Left lung (tissue), 10 donors: Measurements from ENCODE around the gene FOXN1. TPM values are rescaled to one million over a fixed set of nuclear protein-coding genes. Genes with fewer than 3 reads are reported as not detected.

Experiments
- ATAC-seq: fragments of 200-7000 bp; cut with Tn5 transposase; one replicate; pipeline ENCODE4 v1.9.1; 2020; ENCODE audit warnings: moderate library complexity
- DNase-seq, 4 donors: peaks; one replicate each; pipeline ENCODE4 v3.0.0-alpha.2; 2013 to 2020
- H3K27ac ChIP-seq, 2 donors: fragments of 200-600 bp; sonication (generic) in 1 of 2; one replicate each; pipeline versions ENCODE4 v1.5.0 to v1.8.0; 2020 to 2021
- H3K27me3 ChIP-seq, 2 donors: fragments of 200-600 bp; sonication (generic) in 1 of 2; one replicate each; pipeline versions ENCODE4 v1.5.0 to v1.8.0; 2020 to 2021
- H3K36me3 ChIP-seq, 2 donors: fragments of 200-600 bp; sonication (generic) in 1 of 2; one replicate each; pipeline versions ENCODE4 v1.5.0 to v1.8.0; 2020 to 2021
- H3K4me1 ChIP-seq, 2 donors: fragments of 200-600 bp; one replicate each; pipeline ENCODE4 v1.8.0; 2021
- H3K4me3 ChIP-seq, 2 donors: fragments of 200-600 bp; sonication (generic) in 1 of 2; one replicate each; pipeline versions ENCODE4 v1.5.0 to v1.8.0; 2020 to 2021; ENCODE audit warnings: mild to moderate bottlenecking in 1 of 2
- H3K9me3 ChIP-seq, 2 donors: fragments of 200-600 bp; sonication (generic) in 1 of 2; one replicate each; pipeline versions ENCODE4 v1.5.0 to v1.8.0; 2020 to 2021
- intact Hi-C, 2 donors: fragments of 100-400 bp; cut with DNase I; formaldehyde crosslinking; loops; one replicate each; pipeline versions ENCODE4 v1.11.2 to v1.14.2; 2022
- polyA plus RNA-seq, 6 donors: library from polyadenylated mRNA; unstranded; fragments of 120-200 nt; gene quantifications; one replicate each; pipeline ENCODE4 v1.2.1, GENCODE V29; 2013; ENCODE audit not compliant: insufficient read length in 6 of 6
- total RNA-seq, 2 donors: library from RNA; stranded (reverse); fragmentation: NEBNext Ultra II Directional; extraction: Animal tissue kit (Norgen Biotek cat#: 25700); gene quantifications; one replicate each; pipeline ENCODE4 v1.2.1, GENCODE V29; 2021
- TF ChIP-seq, protein P1 (sequence below), 2 donors: fragments of 200-600 bp; sonication (generic) in 1 of 2; IDR thresholded peaks; one replicate each; pipeline versions ENCODE4 v1.5.0 to v1.8.0; 2021; ENCODE audit warnings: antibody characterized with exemption in 2 of 2
- donor health status: DM: no; HTN: yes; CAD: no.
- donor health status: DM: no; HTN: no; CAD: no.

Gene FOXN1
- total and polyA plus RNA-seq, 8 donors: 0.06 to 0.29 (median 0.18) TPM

DNA sequence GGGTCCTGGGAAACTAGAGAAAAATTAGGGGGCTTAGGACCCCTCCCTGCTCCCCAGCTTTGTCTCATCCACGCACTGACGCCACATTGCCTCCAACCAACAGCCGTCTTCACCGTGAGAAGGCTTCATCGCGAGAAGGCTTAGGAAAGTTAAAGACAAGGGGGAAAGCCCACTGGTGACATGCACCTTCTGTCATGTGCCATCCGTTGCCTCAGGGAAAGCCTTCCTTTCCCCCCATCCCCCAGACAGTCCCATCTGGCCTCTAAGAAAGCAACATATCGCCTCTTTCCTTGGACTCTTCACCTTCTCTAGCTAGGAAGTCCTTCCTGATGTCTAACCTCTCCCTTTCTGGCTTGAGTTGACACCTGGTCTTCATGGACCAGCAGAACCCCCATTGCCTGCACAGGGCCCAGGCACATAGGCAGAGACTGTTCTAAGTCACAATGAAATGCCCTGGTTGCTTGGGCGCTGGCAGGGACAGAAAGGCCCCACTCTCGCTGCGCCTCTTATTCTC, 2.1 kb downstream of the FOXN1 start:
- Histone ChIP-seq H3K27me3 (peaks cover 0 to 63% of the 10 kb centered on the region in 2 donors), H3K9me3 (no peaks in the 10 kb centered on the region), H3K36me3 (no peaks in the 10 kb centered on the region), H3K27ac (no peak overlapping the region), H3K4me1 (no peaks in the 10 kb centered on the region), H3K4me3 (no peak overlapping the region)
- intact Hi-C loops: no loop called here
- no peak for DNase-seq
- ATAC-seq: no peak
- TF ChIP-seq, protein P1, sequence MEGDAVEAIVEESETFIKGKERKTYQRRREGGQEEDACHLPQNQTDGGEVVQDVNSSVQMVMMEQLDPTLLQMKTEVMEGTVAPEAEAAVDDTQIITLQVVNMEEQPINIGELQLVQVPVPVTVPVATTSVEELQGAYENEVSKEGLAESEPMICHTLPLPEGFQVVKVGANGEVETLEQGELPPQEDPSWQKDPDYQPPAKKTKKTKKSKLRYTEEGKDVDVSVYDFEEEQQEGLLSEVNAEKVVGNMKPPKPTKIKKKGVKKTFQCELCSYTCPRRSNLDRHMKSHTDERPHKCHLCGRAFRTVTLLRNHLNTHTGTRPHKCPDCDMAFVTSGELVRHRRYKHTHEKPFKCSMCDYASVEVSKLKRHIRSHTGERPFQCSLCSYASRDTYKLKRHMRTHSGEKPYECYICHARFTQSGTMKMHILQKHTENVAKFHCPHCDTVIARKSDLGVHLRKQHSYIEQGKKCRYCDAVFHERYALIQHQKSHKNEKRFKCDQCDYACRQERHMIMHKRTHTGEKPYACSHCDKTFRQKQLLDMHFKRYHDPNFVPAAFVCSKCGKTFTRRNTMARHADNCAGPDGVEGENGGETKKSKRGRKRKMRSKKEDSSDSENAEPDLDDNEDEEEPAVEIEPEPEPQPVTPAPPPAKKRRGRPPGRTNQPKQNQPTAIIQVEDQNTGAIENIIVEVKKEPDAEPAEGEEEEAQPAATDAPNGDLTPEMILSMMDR (IDR thresholded peaks at IDR 0.05): no peak

DNA sequence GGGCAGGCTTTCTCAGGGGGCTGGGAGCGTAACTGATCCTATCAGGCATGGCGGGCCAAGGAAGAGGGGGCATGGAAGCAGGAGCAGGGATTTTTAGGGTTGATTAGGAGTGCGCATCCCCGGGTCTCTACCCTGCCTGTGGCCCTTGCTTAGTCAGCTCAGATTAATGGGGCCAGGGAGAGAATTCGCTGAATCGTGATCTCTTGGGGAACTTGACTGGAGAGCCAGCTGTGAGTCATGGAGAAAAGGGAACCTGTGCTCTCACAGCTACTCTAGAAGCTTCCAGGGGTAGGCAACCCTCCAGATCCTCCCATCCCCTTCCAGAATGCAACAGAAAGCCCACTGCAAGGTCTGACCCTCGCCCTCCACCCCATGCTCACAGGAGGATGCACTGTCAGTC, 3.6 kb downstream of the FOXN1 start:
- Histone ChIP-seq H3K4me3 (no peak overlapping the region), H3K9me3 (no peaks in the 10 kb centered on the region), H3K27ac (no peak overlapping the region), H3K27me3 (peaks cover 0 to 78% of the 10 kb centered on the region in 2 donors), H3K36me3 (no peaks in the 10 kb centered on the region), H3K4me1 (no peaks in the 10 kb centered on the region)
- TF ChIP-seq, protein P1 (IDR thresholded peaks at IDR 0.05): no peak
- DNase-seq (no peak), ATAC-seq (peak; percentile 60)
- intact Hi-C loops: no loop called here

DNA sequence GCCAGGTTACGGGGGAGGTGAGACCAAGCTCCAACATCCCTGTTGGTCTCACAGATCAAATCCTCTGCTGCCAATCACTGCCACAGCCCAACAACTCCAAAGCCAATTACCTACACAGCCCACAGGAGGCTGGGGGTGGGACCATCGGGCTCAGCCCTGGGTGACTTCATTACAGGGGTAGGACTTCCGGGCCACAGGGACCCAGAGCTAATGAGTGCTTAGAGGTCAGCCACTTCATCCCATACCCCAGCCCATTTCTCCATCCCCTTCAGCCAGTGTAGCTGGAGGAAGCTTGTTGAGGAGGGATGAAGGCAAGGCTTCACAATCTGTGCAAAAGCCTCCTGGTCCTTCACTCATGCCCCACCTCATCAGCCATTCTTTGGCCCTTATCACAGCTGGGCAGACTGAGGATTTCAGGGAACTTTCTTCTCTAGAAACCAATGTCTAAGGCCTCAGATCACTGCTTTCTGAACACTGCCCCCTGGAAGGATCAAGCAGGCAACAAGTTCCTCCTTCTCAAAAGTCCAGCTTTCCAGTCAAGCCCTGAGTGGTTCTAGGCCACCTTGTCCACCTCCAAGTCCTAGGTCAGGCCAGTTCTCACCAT, 5.8 kb downstream of the FOXN1 start:
- TF ChIP-seq, protein P1 (IDR thresholded peaks at IDR 0.05): no peak
- H3K9me3 ChIP-seq: no peaks in the 10 kb centered on the region
- H3K27me3 ChIP-seq: peaks cover 0 to 64% of the 10 kb centered on the region in 2 donors
- ATAC-seq (no peak), DNase-seq (peak in 1 of 4 donors; percentile 21)
- intact Hi-C loops: no loop called here
- H3K4me3 ChIP-seq: no peak overlapping the region
- H3K27ac ChIP-seq: no peak overlapping the region
- no peaks in the 10 kb centered on the region for H3K36me3 ChIP-seq
- H3K4me1 ChIP-seq: no peaks in the 10 kb centered on the region

DNA sequence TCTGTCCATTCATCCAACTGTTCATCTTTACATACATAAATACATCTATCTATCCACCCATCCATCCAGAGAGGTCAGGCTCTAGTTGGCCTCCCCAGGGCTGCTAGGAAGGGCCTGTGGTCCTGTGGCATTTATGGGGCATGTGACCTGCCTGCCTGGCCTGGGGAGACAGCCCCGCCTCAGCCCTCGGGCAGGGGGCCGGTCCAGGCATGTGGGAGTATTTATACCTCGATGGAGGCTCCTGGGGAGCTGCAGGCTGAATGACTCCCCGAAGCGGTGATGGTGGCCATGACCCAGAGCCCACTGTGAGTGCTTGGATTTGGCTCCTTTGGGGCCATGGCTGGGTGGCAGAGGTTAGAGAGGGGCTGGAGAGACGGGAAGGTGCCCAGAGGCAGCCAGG, 7.3 kb downstream of the FOXN1 start:
- intact Hi-C loops: no loop called here

DNA sequence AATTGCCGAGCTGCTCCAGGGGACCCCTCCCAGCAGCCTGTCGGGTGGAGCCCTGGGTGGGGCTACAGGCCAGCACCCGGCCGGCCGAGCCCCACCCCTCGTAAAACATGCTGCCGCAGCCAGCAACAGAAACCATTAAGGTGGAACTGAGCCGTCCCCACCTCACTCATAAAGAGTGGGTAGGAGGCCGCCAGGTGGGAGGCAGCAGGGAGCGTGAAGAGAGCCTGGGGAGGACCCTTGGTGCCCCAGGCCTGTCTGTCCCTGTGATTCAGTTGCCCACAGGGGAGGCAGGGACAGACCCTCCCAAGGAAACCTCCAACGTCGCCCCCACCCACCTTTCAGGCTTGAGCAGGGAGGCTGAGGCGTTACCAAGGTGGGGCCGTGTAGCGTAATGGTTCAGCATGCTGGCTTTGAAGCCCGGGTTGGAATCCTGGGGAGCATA, 8.4 kb downstream of the FOXN1 start:
- TF ChIP-seq, protein P1 (IDR thresholded peaks at IDR 0.05): no peak
- H3K4me1 ChIP-seq: no peaks in the 10 kb centered on the region
- no peak overlapping the region for H3K4me3 ChIP-seq
- peak in 1 of 4 donors; percentile 28 for DNase-seq
- H3K9me3 ChIP-seq: no peaks in the 10 kb centered on the region
- ATAC-seq: no peak
- H3K27ac ChIP-seq: no peak overlapping the region
- peaks cover 0 to 39% of the 10 kb centered on the region in 2 donors for H3K27me3 ChIP-seq
- intact Hi-C loops: no loop called here
- H3K36me3 ChIP-seq: no peaks in the 10 kb centered on the region

More for the DNA sequence above, 7.3 kb downstream of the FOXN1 start:
- peaks cover 0 to 49% of the 10 kb centered on the region in 2 donors for H3K27me3 ChIP-seq
- H3K4me1 ChIP-seq: no peaks in the 10 kb centered on the region
- TF ChIP-seq, protein P1 (IDR thresholded peaks at IDR 0.05): no peak
- DNase-seq (peak in 1 of 4 donors; percentile 67), ATAC-seq (no peak)
- H3K36me3 ChIP-seq: no peaks in the 10 kb centered on the region
- no peaks in the 10 kb centered on the region for H3K9me3 ChIP-seq
- no peak overlapping the region for H3K27ac ChIP-seq
- H3K4me3 ChIP-seq: no peak overlapping the region
